AG04449 (cell line): ENCODE measurements around the gene PFKL.

ENCODE experiments used
- CTCF ChIA-PET: fragments of 350-600 bp; formaldehyde crosslinking; extraction: SDS; loops from one replicate; lab custom pipeline; 2021; ENCODE audit warnings: antibody characterized with exemption; lab: Yijun Ruan, JAX
- POLR2A ChIA-PET: fragments of 400-600, 350-600 bp; formaldehyde crosslinking; extraction: SDS; loops from one replicate; lab custom pipeline; 2020; ENCODE audit warnings: antibody characterized with exemption, inconsistent platforms; lab: Yijun Ruan, JAX
- DNase-seq: peaks from one replicate; pipeline ENCODE4 v3.0.0-alpha.2; 2010; ENCODE audit warnings: low read depth, low spot score
- H3K4me3 ChIP-seq: 2 replicates; pipeline ENCODE4 v1.5.1; 2011; ENCODE audit warnings: low read depth, mild to moderate bottlenecking, control low read depth, low read length
- TF ChIP-seq, protein P1 (sequence below): IDR thresholded peaks from one replicate; pipeline ENCODE4 v1.5.1; 2011; ENCODE audit warnings: mild to moderate bottlenecking, moderate library complexity, low read length, control low read depth, inconsistent platforms; ENCODE audit not compliant: insufficient read depth; ENCODE audit errors: missing control alignments

PFKL gene

DNA sequence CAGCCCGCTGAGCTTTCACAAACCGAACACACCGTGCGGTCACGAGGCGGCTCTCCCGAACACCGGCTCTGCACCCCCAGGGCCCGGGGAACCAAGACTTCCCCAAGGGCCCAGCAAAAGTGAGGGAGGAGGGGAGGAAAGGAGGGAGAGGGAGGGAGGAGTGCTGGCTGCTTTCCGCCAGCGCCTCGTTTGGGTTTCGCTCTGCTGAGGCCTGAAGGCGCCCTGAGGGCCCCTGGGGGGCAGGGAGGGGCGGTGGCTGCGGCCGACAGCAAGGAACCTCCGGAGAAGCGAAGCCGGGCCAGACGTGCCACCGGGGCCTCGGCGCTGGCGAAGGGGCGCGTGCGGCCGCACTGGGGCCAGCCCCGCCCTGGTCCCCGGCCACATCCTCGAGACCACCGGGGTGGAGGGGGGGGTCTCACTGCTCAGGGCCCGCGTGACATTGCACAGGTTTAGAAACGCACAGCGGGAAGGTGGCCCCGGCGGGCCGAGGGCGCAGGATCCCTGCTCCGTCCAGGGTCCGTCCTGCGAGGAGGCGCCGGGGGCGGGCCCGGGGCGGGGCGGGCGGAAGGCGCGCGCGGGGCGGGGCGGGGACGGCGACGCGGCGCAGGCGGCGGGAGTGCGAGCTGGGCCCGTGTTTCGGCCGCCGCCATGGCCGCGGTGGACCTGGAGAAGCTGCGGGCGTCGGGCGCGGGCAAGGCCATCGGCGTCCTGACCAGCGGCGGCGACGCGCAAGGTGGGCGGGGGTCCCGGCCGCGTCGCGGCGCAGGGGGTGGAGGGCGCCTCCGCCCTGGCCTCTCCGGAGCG lies at the start of gene PFKL:
Gene PFKL (plus strand): TSS at position 596 of the 804 bp plus-strand sequence. CDS start 53 bp downstream, at position 649.
- CTCF ChIA-PET = interaction anchor here (4.5 kb wide), 1 partner anchor 14 kb away, joined by 36 read pairs; the partner anchor contains the start of gene AIRE

DNA sequence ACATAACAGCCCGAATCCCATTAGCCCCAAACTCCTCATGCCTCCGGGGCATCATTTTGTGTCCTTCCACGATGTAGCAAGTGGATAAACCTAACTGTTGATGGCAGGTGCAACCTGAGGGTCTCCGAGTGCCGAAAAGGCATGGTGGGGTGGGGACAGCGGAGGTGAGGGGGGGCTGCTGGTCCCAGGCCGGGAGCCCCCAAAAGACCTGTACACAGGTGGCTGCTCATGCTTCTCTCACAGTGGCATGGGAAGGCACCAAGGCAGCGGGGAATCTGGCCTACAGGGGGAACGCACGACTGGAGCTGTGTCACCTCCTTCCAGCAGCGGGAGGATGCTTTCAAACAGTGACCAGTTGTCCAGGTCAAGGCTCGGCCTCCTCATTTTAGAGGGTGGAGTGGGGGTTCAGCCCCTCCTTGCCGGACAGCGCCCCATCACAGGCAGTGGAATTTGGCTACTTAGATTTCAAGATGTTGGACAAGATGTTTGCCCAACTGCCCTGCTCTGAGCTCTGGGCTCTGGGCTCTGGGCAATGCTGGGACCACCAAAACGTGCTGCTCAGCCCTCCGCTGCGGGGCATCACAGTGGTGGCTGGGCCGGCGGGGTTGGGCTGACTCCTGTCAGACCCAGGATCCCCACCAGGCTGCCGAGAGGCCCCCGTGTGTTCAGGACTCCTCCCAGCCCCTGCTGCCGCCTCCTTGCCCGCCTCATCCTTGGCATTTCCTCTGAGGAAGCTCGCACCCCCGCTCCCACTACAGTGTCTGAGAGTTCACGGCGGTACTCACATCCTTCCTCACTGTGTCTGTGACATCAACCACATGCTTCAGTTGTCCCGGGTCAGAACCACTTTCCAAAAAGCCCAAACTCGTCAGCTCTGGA lies 45.8 kb upstream of the PFKL start:
- POLR2A ChIA-PET = no interaction called here
- CTCF ChIA-PET = interaction anchor here (1.3 kb wide), 1 partner anchor 13 kb away, joined by 4 read pairs; no protein-coding TSS in a partner anchor

More for the DNA sequence above, at the start of gene PFKL:
- TF ChIP-seq, protein P1, sequence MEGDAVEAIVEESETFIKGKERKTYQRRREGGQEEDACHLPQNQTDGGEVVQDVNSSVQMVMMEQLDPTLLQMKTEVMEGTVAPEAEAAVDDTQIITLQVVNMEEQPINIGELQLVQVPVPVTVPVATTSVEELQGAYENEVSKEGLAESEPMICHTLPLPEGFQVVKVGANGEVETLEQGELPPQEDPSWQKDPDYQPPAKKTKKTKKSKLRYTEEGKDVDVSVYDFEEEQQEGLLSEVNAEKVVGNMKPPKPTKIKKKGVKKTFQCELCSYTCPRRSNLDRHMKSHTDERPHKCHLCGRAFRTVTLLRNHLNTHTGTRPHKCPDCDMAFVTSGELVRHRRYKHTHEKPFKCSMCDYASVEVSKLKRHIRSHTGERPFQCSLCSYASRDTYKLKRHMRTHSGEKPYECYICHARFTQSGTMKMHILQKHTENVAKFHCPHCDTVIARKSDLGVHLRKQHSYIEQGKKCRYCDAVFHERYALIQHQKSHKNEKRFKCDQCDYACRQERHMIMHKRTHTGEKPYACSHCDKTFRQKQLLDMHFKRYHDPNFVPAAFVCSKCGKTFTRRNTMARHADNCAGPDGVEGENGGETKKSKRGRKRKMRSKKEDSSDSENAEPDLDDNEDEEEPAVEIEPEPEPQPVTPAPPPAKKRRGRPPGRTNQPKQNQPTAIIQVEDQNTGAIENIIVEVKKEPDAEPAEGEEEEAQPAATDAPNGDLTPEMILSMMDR = no peak
- H3K4me3 ChIP-seq = peak within 1 kb of the TSS; percentile 60
- no peak for DNase-seq
- POLR2A ChIA-PET = interaction anchor here (1.6 kb wide), 1 partner anchor 39 kb away, joined by 3 read pairs; the partner anchor contains the start of gene CFAP410

DNA sequence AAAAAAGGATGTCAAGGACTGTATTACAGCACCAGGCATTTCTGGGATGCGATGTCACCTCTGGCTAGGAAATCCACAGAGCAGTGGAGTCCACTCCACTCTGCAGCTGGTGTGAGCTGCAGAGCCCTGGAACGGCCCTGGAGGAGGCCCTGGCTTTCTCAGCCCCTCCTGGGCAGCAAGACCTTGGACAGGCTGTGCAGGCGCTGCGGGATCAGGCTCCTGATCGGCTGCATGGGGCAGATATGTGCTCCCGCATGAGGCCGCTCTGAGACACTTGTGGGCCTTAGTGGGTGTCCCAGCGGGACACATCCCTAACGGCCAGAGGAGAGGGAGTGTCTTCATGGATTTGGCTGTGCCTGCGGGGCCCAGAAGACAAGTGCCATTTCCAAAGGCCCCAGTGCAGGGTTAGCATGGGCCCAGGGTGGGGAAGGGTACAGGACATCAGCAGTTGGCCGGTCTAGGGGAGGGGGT lies 44.3 kb upstream of the PFKL start:
- H3K4me3 ChIP-seq = no peak overlapping the region
- TF ChIP-seq, protein P1 = no peak
- CTCF ChIA-PET = no interaction called here
- no peak for DNase-seq
- POLR2A ChIA-PET = no interaction called here

More for the DNA sequence above, 45.8 kb upstream of the PFKL start:
- no peak overlapping the region for H3K4me3 ChIP-seq
- TF ChIP-seq, protein P1 = no peak
- DNase-seq = no peak

- ChIA-PET CTCF (interaction anchor here (1.3 kb wide), 1 partner anchor 39 kb away, joined by 4 read pairs; no protein-coding TSS in a partner anchor), POLR2A (no interaction called here)
- no peak for DNase-seq
- no peak overlapping the region for H3K4me3 ChIP-seq
- TF ChIP-seq, protein P1 = no peak
Measured at GRCh38 chr21:44258056-44258725, 41.7 kb upstream of the PFKL start.

- ChIA-PET POLR2A (no interaction called here), CTCF (interaction anchor here (1.3 kb wide), 1 partner anchor 38 kb away, joined by 4 read pairs; no protein-coding TSS in a partner anchor)
- TF ChIP-seq, protein P1 = no peak
- DNase-seq = no peak
- no peak overlapping the region for H3K4me3 ChIP-seq
Measured at GRCh38 chr21:44259082-44259705, 40.7 kb upstream of the PFKL start.
